Colonic mucosa (tissue), 4 donors: Measurements from ENCODE around the gene RYR2. TPM values are rescaled to one million over a fixed set of nuclear protein-coding genes. Genes with fewer than 3 reads are reported as not detected.

Experiments used
- DNase-seq: peaks from one replicate; pipeline ENCODE4 v3.0.0-alpha.2; 2020
- H3K27ac ChIP-seq: fragments of 200-600 bp; one replicate; pipeline ENCODE4 v1.8.0; 2021
- H3K27me3 ChIP-seq: fragments of 200-600 bp; one replicate; pipeline ENCODE4 v1.8.0; 2021
- H3K36me3 ChIP-seq: fragments of 200-600 bp; one replicate; pipeline ENCODE4 v1.8.0; 2021
- H3K4me1 ChIP-seq: fragments of 200-600 bp; one replicate; pipeline ENCODE4 v1.8.0; 2021; ENCODE audit warnings: mild to moderate bottlenecking
- H3K4me3 ChIP-seq: fragments of 200-600 bp; one replicate; pipeline ENCODE4 v1.8.0; 2021
- H3K9ac ChIP-seq, 2 donors: one replicate each; pipeline ENCODE4 v1.7.0; 2013; ENCODE audit warnings: control low read depth in 2 of 2, low read depth in 2 of 2, low read length in 2 of 2
- H3K9me3 ChIP-seq: fragments of 200-600 bp; one replicate; pipeline ENCODE4 v1.8.0; 2021
- intact Hi-C: fragments of 100-400 bp; cut with DNase I; formaldehyde crosslinking; loops from one replicate; pipeline ENCODE4 v1.14.1; 2022
- total RNA-seq, 2 donors: library from RNA; stranded (reverse); fragmentation: NEBNext Ultra II Directional in 1 of 2; extraction: Animal tissue kit (Norgen Biotek cat#: 25700) in 1 of 2; gene quantifications; one replicate each; pipeline ENCODE4 v1.2.1, GENCODE V29; 2021
- TF ChIP-seq, protein P1 (sequence below): fragments of 200-600 bp; IDR thresholded peaks from one replicate; pipeline ENCODE4 v1.8.0; 2022; ENCODE audit warnings: antibody characterized with exemption, mild to moderate bottlenecking
- donor health status: healthy.
- donor health status: DM: no; HTN: no; CAD: no.
- donor health status: DM: no; HTN: no; CAD: no.

Gene RYR2
- total RNA-seq, 2 donors from 2014 or later: 0.15 to 0.56 TPM

DNA sequence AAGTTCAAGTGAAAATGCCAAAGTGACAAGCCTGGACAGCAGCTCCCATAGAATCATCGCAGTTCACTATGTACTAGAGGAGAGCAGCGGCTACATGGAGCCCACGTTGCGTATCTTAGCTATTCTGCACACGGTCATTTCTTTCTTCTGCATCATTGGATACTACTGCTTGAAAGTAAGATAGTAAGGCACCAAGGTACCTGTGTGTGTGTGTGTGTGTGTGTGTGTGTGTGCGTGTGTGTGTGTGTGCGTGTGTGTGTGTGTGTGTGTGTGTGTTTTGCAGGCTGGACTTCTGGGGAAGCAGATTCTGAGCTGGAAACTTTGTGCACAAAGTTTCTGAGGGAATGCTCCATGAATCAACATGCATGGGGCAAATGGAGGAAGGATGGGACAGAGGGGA, 750.2 kb downstream of the RYR2 start:
- Histone ChIP-seq H3K27ac (no peak overlapping the region), H3K9me3 (no peaks in the 10 kb centered on the region), H3K36me3 (no peaks in the 10 kb centered on the region), H3K4me1 (no peaks in the 10 kb centered on the region), H3K9ac (no peak overlapping the region), H3K27me3 (no peaks in the 10 kb centered on the region), H3K4me3 (no peak overlapping the region)
- TF ChIP-seq, protein P1, sequence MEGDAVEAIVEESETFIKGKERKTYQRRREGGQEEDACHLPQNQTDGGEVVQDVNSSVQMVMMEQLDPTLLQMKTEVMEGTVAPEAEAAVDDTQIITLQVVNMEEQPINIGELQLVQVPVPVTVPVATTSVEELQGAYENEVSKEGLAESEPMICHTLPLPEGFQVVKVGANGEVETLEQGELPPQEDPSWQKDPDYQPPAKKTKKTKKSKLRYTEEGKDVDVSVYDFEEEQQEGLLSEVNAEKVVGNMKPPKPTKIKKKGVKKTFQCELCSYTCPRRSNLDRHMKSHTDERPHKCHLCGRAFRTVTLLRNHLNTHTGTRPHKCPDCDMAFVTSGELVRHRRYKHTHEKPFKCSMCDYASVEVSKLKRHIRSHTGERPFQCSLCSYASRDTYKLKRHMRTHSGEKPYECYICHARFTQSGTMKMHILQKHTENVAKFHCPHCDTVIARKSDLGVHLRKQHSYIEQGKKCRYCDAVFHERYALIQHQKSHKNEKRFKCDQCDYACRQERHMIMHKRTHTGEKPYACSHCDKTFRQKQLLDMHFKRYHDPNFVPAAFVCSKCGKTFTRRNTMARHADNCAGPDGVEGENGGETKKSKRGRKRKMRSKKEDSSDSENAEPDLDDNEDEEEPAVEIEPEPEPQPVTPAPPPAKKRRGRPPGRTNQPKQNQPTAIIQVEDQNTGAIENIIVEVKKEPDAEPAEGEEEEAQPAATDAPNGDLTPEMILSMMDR: no peak
- intact Hi-C loops: no loop called here
- no peak for DNase-seq

GRCh38 chr1:237792726-237793125, 750.7 kb downstream of the RYR2 start:
- Histone ChIP-seq H3K9ac (no peak overlapping the region), H3K4me1 (no peaks in the 10 kb centered on the region), H3K9me3 (no peaks in the 10 kb centered on the region), H3K4me3 (no peak overlapping the region), H3K36me3 (no peaks in the 10 kb centered on the region), H3K27ac (no peak overlapping the region), H3K27me3 (no peaks in the 10 kb centered on the region)
- intact Hi-C loops: no loop called here
- TF ChIP-seq, protein P1: no peak
- no peak for DNase-seq

- no peaks in the 10 kb centered on the region for H3K4me1 ChIP-seq
- H3K27ac ChIP-seq: no peak overlapping the region
- TF ChIP-seq, protein P1: no peak
- H3K4me3 ChIP-seq: no peak overlapping the region
- no peaks in the 10 kb centered on the region for H3K9me3 ChIP-seq
- intact Hi-C loops: no loop called here
- H3K9ac ChIP-seq: no peak overlapping the region
- DNase-seq: no peak
- no peaks in the 10 kb centered on the region for H3K36me3 ChIP-seq
- no peaks in the 10 kb centered on the region for H3K27me3 ChIP-seq
Observed at GRCh38 chr1:237794071-237794470, 752.1 kb downstream of the RYR2 start.

DNA sequence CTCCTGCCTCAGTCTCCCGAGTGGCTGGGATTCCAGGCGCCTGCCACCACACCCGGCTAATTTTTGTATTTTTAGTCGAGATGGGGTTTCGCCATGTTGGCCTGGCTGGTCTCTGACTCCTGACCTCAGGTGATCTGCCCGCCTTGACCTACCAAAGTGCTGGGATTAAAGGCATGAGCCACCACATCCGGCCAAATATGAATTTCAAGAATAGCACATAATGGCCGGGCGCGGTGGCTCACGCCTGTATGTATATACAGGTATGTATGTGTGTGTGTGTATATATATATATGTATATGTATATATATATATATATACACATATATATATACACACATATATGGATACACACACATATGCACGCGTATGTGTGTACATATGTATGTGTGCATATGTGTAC, 753.6 kb downstream of the RYR2 start:
- Histone ChIP-seq H3K27me3 (no peaks in the 10 kb centered on the region), H3K4me1 (no peaks in the 10 kb centered on the region), H3K9ac (no peak overlapping the region), H3K36me3 (no peaks in the 10 kb centered on the region), H3K4me3 (no peak overlapping the region), H3K27ac (no peak overlapping the region), H3K9me3 (no peaks in the 10 kb centered on the region)
- DNase-seq: no peak
- TF ChIP-seq, protein P1: no peak
- intact Hi-C loops: no loop called here

- intact Hi-C loops: no loop called here
- no peaks in the 10 kb centered on the region for H3K9me3 ChIP-seq
- no peak overlapping the region for H3K4me3 ChIP-seq
- TF ChIP-seq, protein P1: peak; percentile 21
- no peaks in the 10 kb centered on the region for H3K36me3 ChIP-seq
- no peaks in the 10 kb centered on the region for H3K27me3 ChIP-seq
- no peaks in the 10 kb centered on the region for H3K4me1 ChIP-seq
- H3K9ac ChIP-seq: no peak overlapping the region
- H3K27ac ChIP-seq: no peak overlapping the region
- DNase-seq: peak; percentile 83
Observed at GRCh38 chr1:237799762-237800474, 757.9 kb downstream of the RYR2 start.
